ENCODE data around the gene CFAP299. TPM values are rescaled to one million over a fixed set of nuclear protein-coding genes. Genes with fewer than 3 reads are reported as not detected.

The CFAP299 gene
- total and polyA plus RNA-seq, 5 experiments from 2014 or later: 0.37 to 0.74 TPM; not detected in 3

GRCh38 chr4:80463509-80463908 is 128.0 kb downstream of the CFAP299 start:
- no peaks in the 10 kb centered on the region for H3K27me3 Mint-ChIP-seq
- DNase-seq (no peak), ATAC-seq (no peak)
- POLR2A ChIA-PET: interaction anchor here (0.5 kb wide), 1 partner anchor 304 kb away, joined by 3 read pairs; no protein-coding TSS in a partner anchor
- peak overlapping the region; percentile 53 to 94 (median 80) for H3K27ac Mint-ChIP-seq
- H3K36me3 Mint-ChIP-seq: peaks cover 0 to 20% (median 8%) of the 10 kb centered on the region in 3 donors
- H3K4me1 Mint-ChIP-seq: peaks cover 19 to 41% (median 38%) of the 10 kb centered on the region in 4 donors
- peaks cover 0 to 20% (median 5%) of the 10 kb centered on the region in 9 donors for H3K9me3 Mint-ChIP-seq
- peak overlapping the region; percentile 20 to 78 (median 62) for H3K4me3 Mint-ChIP-seq

GRCh38 chr4:80465238-80465637 is 129.7 kb downstream of the CFAP299 start:
- H3K27me3 Mint-ChIP-seq: no peaks in the 10 kb centered on the region
- peaks cover 0 to 20% (median 8%) of the 10 kb centered on the region in 3 donors for H3K36me3 Mint-ChIP-seq
- POLR2A ChIA-PET: no interaction called here
- DNase-seq (no peak), ATAC-seq (no peak)
- peaks cover 16 to 34% (median 27%) of the 10 kb centered on the region in 4 donors for H3K4me1 Mint-ChIP-seq
- H3K9me3 Mint-ChIP-seq: peaks cover 0 to 20% (median 5%) of the 10 kb centered on the region in 9 donors
- H3K4me3 Mint-ChIP-seq: no peak overlapping the region
- H3K27ac Mint-ChIP-seq: peak overlapping the region in 1 of 10 donors; percentile 28

GRCh38 chr4:80465736-80466135 is 130.2 kb downstream of the CFAP299 start:
- no peaks in the 10 kb centered on the region for H3K27me3 Mint-ChIP-seq
- ATAC-seq: no peak
- H3K27ac Mint-ChIP-seq: no peak overlapping the region
- peaks cover 0 to 20% (median 5%) of the 10 kb centered on the region in 9 donors for H3K9me3 Mint-ChIP-seq
- no peak overlapping the region for H3K4me3 Mint-ChIP-seq
- no peak for DNase-seq
- H3K4me1 Mint-ChIP-seq: peaks cover 16 to 29% (median 25%) of the 10 kb centered on the region in 4 donors
- peaks cover 0 to 20% (median 8%) of the 10 kb centered on the region in 3 donors for H3K36me3 Mint-ChIP-seq
- POLR2A ChIA-PET: no interaction called here

- Mint-ChIP-seq H3K27ac (no peak overlapping the region), H3K9me3 (peaks cover 0 to 20% (median 3%) of the 10 kb centered on the region in 9 donors), H3K27me3 (no peaks in the 10 kb centered on the region), H3K4me1 (peaks cover 16 to 27% (median 21%) of the 10 kb centered on the region in 4 donors), H3K36me3 (peaks cover 0 to 15% (median 8%) of the 10 kb centered on the region in 3 donors), H3K4me3 (no peak overlapping the region)
- ATAC-seq: no peak
- no peak for DNase-seq
- POLR2A ChIA-PET: no interaction called here
Observed at GRCh38 chr4:80466618-80467017, 131.1 kb downstream of the CFAP299 start.

GRCh38 chr4:80471756-80472155 is 136.2 kb downstream of the CFAP299 start:
- H3K36me3 Mint-ChIP-seq: peaks cover 0 to 8% (median 0%) of the 10 kb centered on the region in 3 donors
- DNase-seq (no peak), ATAC-seq (no peak)
- H3K9me3 Mint-ChIP-seq: peaks cover 0 to 7% (median 0%) of the 10 kb centered on the region in 9 donors
- no peaks in the 10 kb centered on the region for H3K27me3 Mint-ChIP-seq
- H3K4me1 Mint-ChIP-seq: peaks cover 12 to 17% (median 14%) of the 10 kb centered on the region in 4 donors
- H3K27ac Mint-ChIP-seq: peak overlapping the region in 3 of 10 donors; percentile 22 to 70 (median 45)
- no peak overlapping the region for H3K4me3 Mint-ChIP-seq
- POLR2A ChIA-PET: no interaction called here

GRCh38 chr4:80475236-80475635 is 139.7 kb downstream of the CFAP299 start:
- Mint-ChIP-seq H3K9me3 (peaks cover 0 to 12% (median 2%) of the 10 kb centered on the region in 9 donors), H3K36me3 (no peaks in the 10 kb centered on the region), H3K4me1 (peaks cover 6 to 15% (median 11%) of the 10 kb centered on the region in 4 donors), H3K27ac (peak overlapping the region in 5 of 10 donors; percentile 2 to 75 (median 28)), H3K27me3 (no peaks in the 10 kb centered on the region), H3K4me3 (no peak overlapping the region)
- DNase-seq: no peak
- no peak for ATAC-seq
- POLR2A ChIA-PET: no interaction called here

GRCh38 chr4:80475798-80476197 is 140.3 kb downstream of the CFAP299 start:
- no peak for ATAC-seq

GRCh38 chr4:80484712-80485111 is 149.2 kb downstream of the CFAP299 start:
- Mint-ChIP-seq H3K9me3 (peaks cover 0 to 12% (median 6%) of the 10 kb centered on the region in 9 donors), H3K36me3 (peaks cover 0 to 14% (median 10%) of the 10 kb centered on the region in 3 donors), H3K27ac (no peak overlapping the region), H3K27me3 (no peaks in the 10 kb centered on the region), H3K4me1 (peaks cover 6 to 11% (median 7%) of the 10 kb centered on the region in 4 donors), H3K4me3 (no peak overlapping the region)
- DNase-seq (no peak), ATAC-seq (no peak)
- POLR2A ChIA-PET: no interaction called here

More at GRCh38 chr4:80475798-80476197, 140.3 kb downstream of the CFAP299 start:
- Mint-ChIP-seq H3K4me1 (peaks cover 6 to 15% (median 11%) of the 10 kb centered on the region in 4 donors), H3K27ac (peak overlapping the region in 2 of 10 donors; percentile 13 to 14), H3K4me3 (no peak overlapping the region), H3K27me3 (no peaks in the 10 kb centered on the region), H3K9me3 (peaks cover 0 to 12% (median 2%) of the 10 kb centered on the region in 9 donors), H3K36me3 (no peaks in the 10 kb centered on the region)
- POLR2A ChIA-PET: no interaction called here
- DNase-seq: no peak

GRCh38 chr4:80486603-80487002 is 151.1 kb downstream of the CFAP299 start:
- ATAC-seq: no peak
- Mint-ChIP-seq H3K4me3 (no peak overlapping the region), H3K4me1 (peaks cover 12 to 20% (median 16%) of the 10 kb centered on the region in 4 donors), H3K9me3 (peaks cover 0 to 17% (median 7%) of the 10 kb centered on the region in 9 donors), H3K27ac (peak overlapping the region in 2 of 10 donors; percentile 34 to 81), H3K36me3 (peaks cover 0 to 20% (median 18%) of the 10 kb centered on the region in 3 donors), H3K27me3 (no peaks in the 10 kb centered on the region)
- DNase-seq: no peak
- POLR2A ChIA-PET: no interaction called here

GRCh38 chr4:80489798-80490197 is 154.3 kb downstream of the CFAP299 start:
- H3K9me3 Mint-ChIP-seq: peaks cover 10 to 36% (median 23%) of the 10 kb centered on the region in 9 donors
- POLR2A ChIA-PET: interaction anchor here (1.4 kb wide), 1 partner anchor 10 kb away, joined by 5 read pairs; no protein-coding TSS in a partner anchor
- DNase-seq: no peak
- H3K4me3 Mint-ChIP-seq: no peak overlapping the region
- H3K4me1 Mint-ChIP-seq: peaks cover 31 to 47% (median 45%) of the 10 kb centered on the region in 4 donors
- ATAC-seq: no peak
- peak overlapping the region in 4 of 10 donors; percentile 27 to 71 (median 70) for H3K27ac Mint-ChIP-seq
- no peaks in the 10 kb centered on the region for H3K27me3 Mint-ChIP-seq
- peaks cover 0 to 30% (median 30%) of the 10 kb centered on the region in 3 donors for H3K36me3 Mint-ChIP-seq

GRCh38 chr4:80492761-80493160 is 157.2 kb downstream of the CFAP299 start:
- H3K36me3 Mint-ChIP-seq: peaks cover 5 to 43% (median 38%) of the 10 kb centered on the region in 3 donors
- peak in 9 of 10 donors; percentile 19 to 86 (median 64) for DNase-seq
- POLR2A ChIA-PET: interaction anchor here (0.7 to 2.3 kb wide), 5 partner anchors 8 to 127 kb away, joined by 3 to 11 read pairs (median 6); no protein-coding TSS in a partner anchor
- peak overlapping the region; percentile 91 to 99 (median 96) for H3K27ac Mint-ChIP-seq
- peak; percentile 99 for ATAC-seq
- no peaks in the 10 kb centered on the region for H3K27me3 Mint-ChIP-seq
- peaks cover 32 to 66% (median 60%) of the 10 kb centered on the region in 4 donors for H3K4me1 Mint-ChIP-seq
- H3K9me3 Mint-ChIP-seq: peaks cover 13 to 54% (median 37%) of the 10 kb centered on the region in 9 donors
- peak overlapping the region; percentile 38 to 80 (median 66) for H3K4me3 Mint-ChIP-seq

GRCh38 chr4:80495865-80496264 is 160.3 kb downstream of the CFAP299 start:
- peaks cover 12 to 55% (median 31%) of the 10 kb centered on the region in 9 donors for H3K9me3 Mint-ChIP-seq
- no peaks in the 10 kb centered on the region for H3K27me3 Mint-ChIP-seq
- peaks cover 24 to 78% (median 74%) of the 10 kb centered on the region in 4 donors for H3K4me1 Mint-ChIP-seq
- peak overlapping the region in 3 of 10 donors; percentile 3 to 40 (median 37) for H3K4me3 Mint-ChIP-seq
- H3K27ac Mint-ChIP-seq: peak overlapping the region in 7 of 10 donors; percentile 12 to 79 (median 68)
- no peak for ATAC-seq
- peaks cover 5 to 36% (median 35%) of the 10 kb centered on the region in 3 donors for H3K36me3 Mint-ChIP-seq
- DNase-seq: no peak
- POLR2A ChIA-PET: no interaction called here

GRCh38 chr4:80498725-80499124 is 163.2 kb downstream of the CFAP299 start:
- no peak for DNase-seq
- POLR2A ChIA-PET: no interaction called here
- no peaks in the 10 kb centered on the region for H3K27me3 Mint-ChIP-seq
- peaks cover 8 to 41% (median 24%) of the 10 kb centered on the region in 9 donors for H3K9me3 Mint-ChIP-seq
- H3K27ac Mint-ChIP-seq: peak overlapping the region in 6 of 10 donors; percentile 27 to 56 (median 52)
- no peak for ATAC-seq
- peaks cover 15 to 75% (median 71%) of the 10 kb centered on the region in 4 donors for H3K4me1 Mint-ChIP-seq
- H3K4me3 Mint-ChIP-seq: peak overlapping the region in 1 of 10 donors; percentile 28
- peaks cover 5 to 40% (median 27%) of the 10 kb centered on the region in 3 donors for H3K36me3 Mint-ChIP-seq

All from naive thymus-derived CD8-positive, alpha-beta T cell (primary cell).